HG03175 (cell line): ENCODE results near the gene LCORL.
"Not testable (repeated sequence)": the region's sequence is repeated elsewhere in the genome, so short reads cannot be mapped to it uniquely, and the experiment has no call there.

ENCODE experiments used
- ATAC-seq: cut with Tn5 transposase; IDR thresholded peaks from one replicate; pipeline ENCODE4 v1.9.1; 2021; ENCODE audit warnings: mild to moderate bottlenecking, moderate library complexity; ENCODE audit not compliant: unreplicated experiment

The LCORL gene

GRCh38 chr4:18021720-18022571 lies at the start of gene LCORL:
TSS of gene LCORL (minus strand) at chr4:18021755. CDS start at chr4:18021751, 4 bp downstream.
- peak; percentile 77 for ATAC-seq

- no peak for ATAC-seq
These were observed 48.3 kb upstream of the LCORL start for GRCh38 chr4:18069810-18070209.

GRCh38 chr4:18067031-18067430 lies 45.5 kb upstream of the LCORL start:
- ATAC-seq, result no peak

GRCh38 chr4:18063079-18063478 lies 41.5 kb upstream of the LCORL start:
- no peak for ATAC-seq

- ATAC-seq, result peak; percentile 75
These were observed 36.4 kb upstream of the LCORL start for GRCh38 chr4:18057821-18058533.

- no peak for ATAC-seq
These were observed 34.5 kb upstream of the LCORL start for GRCh38 chr4:18056030-18056429.

GRCh38 chr4:18052158-18052557 lies 30.6 kb upstream of the LCORL start:
- no peak for ATAC-seq

- ATAC-seq, result no peak
These were observed 29.7 kb upstream of the LCORL start for GRCh38 chr4:18051281-18051680.

- no peak for ATAC-seq
These were observed 28.9 kb upstream of the LCORL start for GRCh38 chr4:18050448-18050847.

GRCh38 chr4:18049446-18049845 lies 27.9 kb upstream of the LCORL start:
- no peak for ATAC-seq

- no peak for ATAC-seq
These were observed 21.2 kb upstream of the LCORL start for GRCh38 chr4:18042754-18043153.

- no peak for ATAC-seq
These were observed 20.5 kb upstream of the LCORL start for GRCh38 chr4:18042012-18042411.

- ATAC-seq, result no peak
These were observed 19.6 kb upstream of the LCORL start for GRCh38 chr4:18041114-18041513.

- peak; percentile 86 for ATAC-seq
These were observed 17.6 kb upstream of the LCORL start for GRCh38 chr4:18039113-18039512.

GRCh38 chr4:18036369-18036768 lies 14.8 kb upstream of the LCORL start:
- not testable (repeated sequence) for ATAC-seq

GRCh38 chr4:18034099-18034498 lies 12.5 kb upstream of the LCORL start:
- no peak for ATAC-seq

GRCh38 chr4:18033111-18034085 lies 11.8 kb upstream of the LCORL start:
- ATAC-seq, result no peak

GRCh38 chr4:18025288-18025687 lies 3.7 kb upstream of the LCORL start:
- no peak for ATAC-seq

- ATAC-seq, result no peak
These were observed 1.1 kb upstream of the LCORL start for GRCh38 chr4:18022572-18023050.

GRCh38 chr4:18021470-18021719 lies 160 bp downstream of the LCORL start:
- peak; percentile 7 for ATAC-seq
